ENCODE measurements around the gene MTNR1A. TPM values are rescaled to one million over a fixed set of nuclear protein-coding genes. Genes with fewer than 3 reads are reported as not detected.

MTNR1A gene
- total RNA-seq (1.9 TPM), polyA plus RNA-seq (not detected)

DNA sequence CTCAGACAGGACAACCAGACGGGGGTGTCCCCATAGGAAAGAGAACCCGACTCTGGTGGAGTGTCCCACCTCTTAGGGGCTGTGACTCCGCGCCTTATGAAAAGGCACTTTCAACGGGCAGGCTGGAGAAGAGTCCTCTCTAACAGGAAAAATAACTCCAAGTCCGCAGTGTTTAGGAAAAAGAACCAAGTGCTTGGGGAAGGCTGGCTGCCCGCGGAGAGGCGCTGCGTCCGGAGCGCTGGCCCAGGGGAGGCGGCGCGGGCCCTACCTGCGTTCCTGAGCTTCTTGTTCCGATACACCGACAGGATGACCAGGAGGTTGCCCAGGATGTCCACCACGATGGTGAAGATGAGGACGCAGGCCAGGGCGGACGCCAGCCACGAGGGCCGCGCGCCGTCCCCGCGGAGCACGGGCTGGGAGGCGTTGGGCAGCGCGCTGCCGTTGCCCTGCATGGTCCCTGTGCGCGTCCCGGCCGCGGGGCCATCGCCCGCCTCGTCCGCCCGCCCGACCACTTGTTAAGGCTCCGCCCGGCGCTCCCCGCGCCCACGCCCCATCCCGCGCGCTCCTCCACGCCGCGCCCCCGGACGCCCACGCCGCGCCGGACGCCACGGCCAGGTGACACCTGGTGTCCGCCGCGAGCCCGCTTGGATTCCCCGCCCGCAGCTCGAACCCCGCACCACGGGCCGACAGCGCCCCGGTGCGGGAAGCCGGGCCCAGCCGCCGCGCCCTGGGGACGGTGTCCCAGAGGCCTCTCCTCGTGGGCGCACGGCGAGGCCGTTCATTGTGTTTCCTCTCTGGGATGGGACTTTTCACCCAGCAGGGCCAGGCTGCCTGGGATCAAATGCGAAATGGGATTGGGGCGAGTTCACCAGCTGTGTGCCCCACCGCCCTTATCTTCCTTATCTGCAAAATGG lies at the start of gene MTNR1A:
MTNR1A (minus strand) TSS at position 654 of the 914 bp plus-strand sequence; CDS start at position 452, 202 bp downstream.
- Histone ChIP-seq H3K4me3 (ENCODE audit: low read depth, low read length) (no peak within 1 kb of the TSS), H3K27ac (ENCODE audit: low read depth) (no peak within 1 kb of the TSS), H3K4me1 (ENCODE audit: insufficient read depth) (no peaks in the 10 kb centered on the region), H3K36me3 (ENCODE audit: insufficient read depth) (no peaks in the 10 kb centered on the region)
- 3% methylated on average over 91 of the region's 91 CpGs for WGBS
- DNase-seq (ENCODE audit: extremely low spot score) = no peak

DNA sequence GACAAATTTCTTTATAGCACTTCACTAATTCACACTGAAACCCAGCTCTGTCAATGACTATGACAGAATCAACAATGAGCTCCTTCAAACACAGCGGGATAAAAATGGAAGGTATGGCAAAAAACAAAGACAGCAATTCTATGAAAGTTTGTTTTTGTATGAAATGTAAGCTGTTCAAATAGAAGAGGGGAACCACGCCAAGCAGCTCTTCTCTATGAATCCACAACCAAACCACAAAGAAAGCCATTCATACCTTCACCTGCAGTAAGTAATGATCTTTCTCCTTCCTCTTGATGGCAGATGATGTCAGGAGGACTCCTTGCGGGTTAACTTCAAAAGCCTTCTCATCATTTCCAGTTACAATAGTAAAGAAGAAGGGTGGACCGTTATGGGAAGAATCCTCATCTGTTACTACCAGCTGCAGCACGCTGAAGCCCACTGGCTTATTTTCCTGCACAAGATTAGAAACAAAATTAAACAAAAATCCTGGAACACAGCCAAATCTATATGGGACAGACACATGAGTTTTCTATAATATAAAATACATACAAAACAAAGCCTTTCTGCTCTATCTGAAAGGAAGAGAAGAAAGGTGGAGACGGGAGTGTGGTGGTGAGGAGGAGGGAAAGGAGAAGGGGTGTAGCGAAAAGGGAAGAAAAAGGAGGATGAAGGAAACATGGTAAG lies 48.9 kb upstream of the MTNR1A start:
- Histone ChIP-seq H3K36me3 (ENCODE audit: insufficient read depth) (peaks cover 6% of the 10 kb centered on the region), H3K4me1 (ENCODE audit: insufficient read depth) (no peaks in the 10 kb centered on the region), H3K4me3 (ENCODE audit: low read depth, low read length) (no peak overlapping the region), H3K27ac (ENCODE audit: low read depth) (no peak overlapping the region)
- DNase-seq (ENCODE audit: extremely low spot score) = no peak
- WGBS = 72% methylated on average over 7 of the region's 7 CpGs

DNA sequence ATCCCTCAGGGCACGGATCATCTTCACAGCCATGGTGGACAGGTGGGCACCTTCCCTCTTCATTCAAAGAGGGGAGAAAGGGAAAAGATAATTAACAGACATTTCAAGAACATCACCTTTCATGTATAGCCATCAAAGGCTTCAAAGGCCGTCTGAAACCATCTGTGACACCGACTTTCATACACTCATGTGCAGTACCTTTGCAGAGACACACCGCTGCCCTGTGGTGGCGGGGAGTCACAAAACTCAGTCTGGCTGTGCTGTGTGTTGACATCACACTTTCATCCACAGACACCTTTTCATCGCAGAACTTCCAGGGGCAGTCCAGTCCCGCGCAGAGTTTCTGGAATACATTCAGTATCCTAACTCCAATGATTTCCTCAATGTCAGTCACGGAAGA lies 47.6 kb upstream of the MTNR1A start:
- Histone ChIP-seq H3K27ac (ENCODE audit: low read depth) (no peak overlapping the region), H3K4me1 (ENCODE audit: insufficient read depth) (no peaks in the 10 kb centered on the region), H3K4me3 (ENCODE audit: low read depth, low read length) (no peak overlapping the region), H3K36me3 (ENCODE audit: insufficient read depth) (peaks cover 3% of the 10 kb centered on the region)
- 97% methylated on average over 9 of the region's 9 CpGs for WGBS
- no peak for DNase-seq (ENCODE audit: extremely low spot score)

DNA sequence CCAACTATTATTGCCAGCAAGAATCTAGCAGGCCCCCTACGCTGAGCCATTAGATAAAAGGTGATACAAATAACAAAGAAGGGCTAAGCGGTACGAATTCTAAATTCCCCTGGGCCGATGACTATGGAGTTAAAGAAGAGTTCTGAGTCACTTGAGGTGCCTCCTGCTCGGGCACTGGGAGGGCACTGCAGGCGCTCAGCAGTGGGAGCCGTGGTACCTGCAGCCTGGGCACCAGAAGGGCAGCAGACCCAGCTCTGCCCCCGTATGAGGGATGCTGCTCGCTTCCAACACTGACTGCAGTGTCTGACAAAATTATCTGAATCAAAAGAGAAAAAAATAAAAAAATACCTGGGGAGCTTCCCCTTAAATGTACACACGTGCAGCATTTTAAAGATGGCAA lies 44.1 kb upstream of the MTNR1A start:
- peaks cover 2% of the 10 kb centered on the region for H3K36me3 ChIP-seq (ENCODE audit: insufficient read depth)
- 93% methylated on average over 10 of the region's 10 CpGs for WGBS

DNA sequence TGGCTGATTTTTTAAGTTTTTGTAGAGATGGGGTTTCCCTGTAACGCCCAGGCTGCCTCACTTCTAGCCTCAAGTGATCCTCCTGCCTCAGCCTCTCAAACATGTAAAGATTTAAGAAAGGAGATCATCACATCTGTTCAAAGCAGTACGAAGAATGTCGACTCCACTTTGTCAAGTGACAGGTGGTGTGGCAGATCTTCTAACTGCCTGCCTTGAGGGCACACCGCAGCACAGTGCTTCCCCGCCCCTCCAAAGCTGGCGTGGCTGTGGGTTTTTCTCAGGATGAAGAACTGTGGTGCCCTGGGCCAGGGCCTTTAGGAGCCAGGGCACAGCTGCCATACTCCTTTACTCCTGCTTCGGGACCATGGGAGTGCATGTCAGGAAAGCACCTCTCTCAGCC lies 43.3 kb upstream of the MTNR1A start:
- WGBS = 96% methylated on average over 7 of the region's 7 CpGs
- Histone ChIP-seq H3K27ac (ENCODE audit: low read depth) (no peak overlapping the region), H3K4me3 (ENCODE audit: low read depth, low read length) (no peak overlapping the region), H3K4me1 (ENCODE audit: insufficient read depth) (no peaks in the 10 kb centered on the region), H3K36me3 (ENCODE audit: insufficient read depth) (peaks cover 2% of the 10 kb centered on the region)
- DNase-seq (ENCODE audit: extremely low spot score) = no peak

More for the DNA sequence above, 44.1 kb upstream of the MTNR1A start:
- Histone ChIP-seq H3K4me3 (ENCODE audit: low read depth, low read length) (no peak overlapping the region), H3K4me1 (ENCODE audit: insufficient read depth) (no peaks in the 10 kb centered on the region), H3K27ac (ENCODE audit: low read depth) (no peak overlapping the region)
- no peak for DNase-seq (ENCODE audit: extremely low spot score)

DNA sequence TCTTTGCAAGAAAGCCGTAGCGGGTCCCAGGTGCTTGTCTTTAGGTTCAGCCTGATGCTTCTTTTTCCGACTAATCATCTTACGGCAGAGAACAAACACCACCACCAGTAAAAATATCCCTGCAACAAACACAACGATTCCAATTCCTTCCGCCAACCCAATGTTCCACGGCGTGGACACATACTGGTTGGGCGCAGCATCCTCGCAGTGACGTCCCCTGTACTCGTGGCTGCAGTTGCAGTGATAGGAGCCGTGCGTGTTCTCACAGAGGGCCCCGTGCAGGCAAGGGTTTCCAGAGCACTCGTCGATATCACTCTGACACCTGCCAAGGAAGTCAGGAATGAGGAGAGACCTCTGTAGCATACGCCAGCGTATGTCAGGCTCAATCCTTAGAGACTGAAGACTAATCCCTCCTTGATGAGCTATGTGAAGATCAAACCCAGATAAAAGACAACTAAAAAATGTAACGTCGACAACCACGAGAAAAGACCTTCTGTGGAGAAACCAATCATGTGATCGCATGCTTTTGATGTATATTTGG lies 41.6 kb upstream of the MTNR1A start:
- no peak overlapping the region for H3K4me3 ChIP-seq (ENCODE audit: low read depth, low read length)
- DNase-seq (ENCODE audit: extremely low spot score) = no peak
- H3K27ac ChIP-seq (ENCODE audit: low read depth) = no peak overlapping the region
- no peaks in the 10 kb centered on the region for H3K4me1 ChIP-seq (ENCODE audit: insufficient read depth)
- peaks cover 2% of the 10 kb centered on the region for H3K36me3 ChIP-seq (ENCODE audit: insufficient read depth)
- WGBS = 92% methylated on average over 23 of the region's 23 CpGs

DNA sequence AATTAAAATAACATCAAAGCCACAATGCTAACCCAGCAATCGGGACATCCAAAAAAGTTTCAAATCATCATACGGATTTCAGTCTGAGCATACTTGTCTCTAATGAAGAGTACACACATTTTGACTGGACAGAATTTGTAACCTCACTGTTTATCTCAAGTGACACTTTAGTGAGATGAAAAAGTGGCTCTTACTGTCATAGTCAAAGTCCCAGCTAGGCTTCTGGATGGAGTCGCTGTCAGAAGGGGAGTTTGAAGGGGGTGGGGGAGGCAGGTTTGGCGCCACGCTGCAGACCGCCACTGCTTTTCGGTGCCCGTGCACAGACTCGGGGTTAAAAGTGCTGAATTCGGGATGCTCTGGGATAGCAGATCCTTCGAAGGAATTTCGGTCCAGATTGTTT lies 41.0 kb upstream of the MTNR1A start:
- H3K4me1 ChIP-seq (ENCODE audit: insufficient read depth) = no peaks in the 10 kb centered on the region
- peaks cover 2% of the 10 kb centered on the region for H3K36me3 ChIP-seq (ENCODE audit: insufficient read depth)
- H3K4me3 ChIP-seq (ENCODE audit: low read depth, low read length) = no peak overlapping the region
- 97% methylated on average over 12 of the region's 12 CpGs for WGBS
- H3K27ac ChIP-seq (ENCODE audit: low read depth) = no peak overlapping the region
- no peak for DNase-seq (ENCODE audit: extremely low spot score)

DNA sequence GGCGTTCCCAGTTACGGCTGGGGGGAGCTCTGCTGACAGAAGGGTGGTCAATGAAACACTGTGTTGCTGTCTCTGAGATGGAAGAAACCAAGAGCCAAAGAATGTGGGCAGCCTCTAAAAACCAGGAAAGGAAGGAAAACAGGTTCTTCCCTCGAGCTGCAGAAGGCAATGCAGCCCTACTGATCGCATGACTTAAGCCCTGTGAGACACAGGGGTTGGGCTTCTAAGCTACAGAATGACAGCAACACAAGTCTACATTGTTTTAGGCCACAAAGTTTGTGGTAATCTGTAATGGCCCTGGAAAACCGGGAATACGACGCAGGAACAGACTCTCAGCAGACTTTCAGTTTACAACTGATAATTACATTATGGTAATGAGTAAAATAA lies 38.2 kb upstream of the MTNR1A start:
- no peaks in the 10 kb centered on the region for H3K4me1 ChIP-seq (ENCODE audit: insufficient read depth)
- 81% methylated on average over 7 of the region's 7 CpGs for WGBS
- H3K36me3 ChIP-seq (ENCODE audit: insufficient read depth) = peaks cover 2% of the 10 kb centered on the region
- H3K27ac ChIP-seq (ENCODE audit: low read depth) = no peak overlapping the region
- no peak overlapping the region for H3K4me3 ChIP-seq (ENCODE audit: low read depth, low read length)
- DNase-seq (ENCODE audit: extremely low spot score) = no peak

DNA sequence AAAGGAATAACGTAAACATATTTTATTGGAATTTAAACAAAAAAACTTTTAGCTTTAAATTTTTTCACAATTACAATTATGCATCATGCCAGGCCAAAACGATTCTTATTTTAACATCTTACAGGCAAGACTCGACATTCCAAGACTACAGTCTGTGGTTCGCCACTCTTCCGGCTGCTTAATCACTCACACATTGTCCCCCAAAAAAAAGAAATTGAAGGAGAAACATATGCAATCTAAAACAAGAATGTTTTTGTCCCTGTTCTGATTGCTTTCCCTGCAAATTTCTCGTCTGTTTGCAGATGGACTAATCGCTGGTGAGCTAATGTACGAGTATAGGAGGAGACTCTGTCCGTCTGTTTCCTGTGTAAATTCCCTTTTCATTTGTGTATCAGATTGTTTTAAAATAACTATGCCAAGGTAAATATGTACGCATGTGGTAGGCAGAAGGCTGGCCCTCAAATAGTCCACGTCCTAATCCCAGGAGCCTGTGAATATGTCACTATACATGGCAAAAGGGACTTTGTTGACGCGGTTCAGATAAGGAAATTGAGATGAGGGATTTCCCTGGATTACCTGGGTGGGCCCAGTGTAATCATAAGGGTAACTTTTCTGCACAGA lies 37.7 kb upstream of the MTNR1A start:
- peaks cover 2% of the 10 kb centered on the region for H3K36me3 ChIP-seq (ENCODE audit: insufficient read depth)
- 89% methylated on average over 13 of the region's 13 CpGs for WGBS
- DNase-seq (ENCODE audit: extremely low spot score) = no peak
- H3K27ac ChIP-seq (ENCODE audit: low read depth) = no peak overlapping the region
- H3K4me3 ChIP-seq (ENCODE audit: low read depth, low read length) = no peak overlapping the region
- H3K4me1 ChIP-seq (ENCODE audit: insufficient read depth) = no peaks in the 10 kb centered on the region

DNA sequence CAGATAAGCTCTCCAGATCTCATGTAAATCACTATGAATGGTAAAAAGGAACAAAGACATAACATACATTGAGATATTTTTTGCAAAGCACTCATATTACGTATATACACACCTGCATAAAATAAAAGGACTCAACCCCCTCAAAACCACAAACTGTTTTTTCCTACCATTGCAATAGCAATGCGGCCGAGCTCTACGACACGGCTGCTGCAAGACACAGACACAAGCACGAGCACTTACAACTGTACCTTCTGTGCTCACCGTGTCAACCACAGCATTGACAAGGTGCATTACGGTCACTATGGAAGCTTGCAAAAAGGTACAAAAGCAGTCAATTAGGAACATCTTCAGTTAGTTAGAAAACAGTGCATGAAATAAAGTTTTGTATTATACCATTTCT lies 37.1 kb upstream of the MTNR1A start:
- WGBS = 94% methylated on average over 8 of the region's 8 CpGs
- DNase-seq (ENCODE audit: extremely low spot score) = no peak
- H3K4me3 ChIP-seq (ENCODE audit: low read depth, low read length) = no peak overlapping the region
- no peaks in the 10 kb centered on the region for H3K4me1 ChIP-seq (ENCODE audit: insufficient read depth)
- H3K27ac ChIP-seq (ENCODE audit: low read depth) = no peak overlapping the region
- H3K36me3 ChIP-seq (ENCODE audit: insufficient read depth) = peaks cover 2% of the 10 kb centered on the region

DNA sequence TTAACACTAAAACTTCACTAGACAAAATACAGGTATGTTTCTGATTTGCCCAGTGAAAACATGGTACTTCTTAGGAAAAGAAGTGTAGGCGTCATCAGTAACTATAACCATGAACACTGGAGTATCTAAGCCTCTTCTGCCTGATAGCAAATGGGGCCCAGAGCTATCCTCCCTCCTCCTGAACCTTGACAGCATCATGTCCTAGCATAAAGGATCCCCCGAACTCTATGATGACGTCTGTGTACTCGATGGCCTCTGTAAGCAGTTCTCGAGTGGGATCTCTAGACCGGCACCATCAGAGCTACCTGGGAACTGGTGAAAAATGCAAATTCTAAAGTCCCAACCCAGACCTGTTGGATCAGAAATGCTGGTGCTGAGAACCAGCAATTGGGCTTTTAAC lies 36.3 kb upstream of the MTNR1A start:
- WGBS = 85% methylated on average over 6 of the region's 6 CpGs
- no peaks in the 10 kb centered on the region for H3K4me1 ChIP-seq (ENCODE audit: insufficient read depth)
- H3K4me3 ChIP-seq (ENCODE audit: low read depth, low read length) = no peak overlapping the region
- no peak overlapping the region for H3K27ac ChIP-seq (ENCODE audit: low read depth)
- peaks cover 2% of the 10 kb centered on the region for H3K36me3 ChIP-seq (ENCODE audit: insufficient read depth)
- DNase-seq (ENCODE audit: extremely low spot score) = no peak

DNA sequence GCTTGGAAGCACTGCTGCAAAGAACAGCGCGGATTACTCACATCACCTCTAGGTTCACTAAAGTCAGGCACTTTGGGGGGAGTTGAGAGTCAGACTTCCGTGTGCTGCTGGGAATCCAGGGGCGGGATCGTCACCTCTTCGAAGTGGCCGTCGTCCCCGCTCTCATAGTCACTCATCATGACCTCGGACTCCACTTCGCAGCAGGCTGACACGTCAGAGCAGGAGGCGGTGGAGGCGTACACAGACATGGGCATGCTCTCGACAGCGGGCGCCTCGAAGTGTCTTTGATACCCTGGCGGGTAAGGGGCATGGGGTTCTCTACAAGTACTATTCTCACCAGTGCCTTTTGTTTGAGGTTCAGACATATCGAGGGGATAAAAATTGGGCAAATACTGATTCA lies 33.1 kb upstream of the MTNR1A start:
- no peak overlapping the region for H3K4me3 ChIP-seq (ENCODE audit: low read depth, low read length)
- no peaks in the 10 kb centered on the region for H3K4me1 ChIP-seq (ENCODE audit: insufficient read depth)
- 95% methylated on average over 20 of the region's 20 CpGs for WGBS
- DNase-seq (ENCODE audit: extremely low spot score) = no peak
- no peak overlapping the region for H3K27ac ChIP-seq (ENCODE audit: low read depth)
- peaks cover 2% of the 10 kb centered on the region for H3K36me3 ChIP-seq (ENCODE audit: insufficient read depth)

DNA sequence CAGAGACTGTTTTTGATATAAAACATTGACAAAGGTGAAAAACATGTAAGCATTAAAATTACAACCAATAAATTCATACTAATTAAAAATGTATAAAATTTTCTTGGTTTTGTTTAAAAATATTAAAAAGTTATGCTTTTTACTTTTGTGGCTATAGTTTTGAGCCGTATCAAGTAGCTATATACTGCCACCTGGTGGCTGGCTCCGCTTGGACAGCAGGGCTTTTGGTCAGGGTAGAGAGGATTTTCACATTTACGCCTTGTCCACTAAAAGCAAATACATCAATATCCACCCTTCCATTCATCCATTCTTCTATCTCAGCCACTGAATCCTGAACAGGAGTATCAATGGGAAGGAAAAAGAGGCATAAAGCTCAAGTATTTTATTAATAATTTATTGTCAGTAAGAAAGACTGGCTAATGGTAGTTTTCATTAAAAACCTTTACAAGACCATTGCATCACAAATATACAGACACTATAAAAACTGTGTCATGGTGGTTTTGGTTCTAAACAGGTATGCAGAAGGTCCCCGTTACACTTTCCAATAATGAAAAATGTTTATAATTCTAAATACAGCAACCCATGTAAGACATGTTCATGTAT lies 32.1 kb upstream of the MTNR1A start:
- H3K4me1 ChIP-seq (ENCODE audit: insufficient read depth) = no peaks in the 10 kb centered on the region
- DNase-seq (ENCODE audit: extremely low spot score) = no peak
- peaks cover 3% of the 10 kb centered on the region for H3K36me3 ChIP-seq (ENCODE audit: insufficient read depth)
- no peak overlapping the region for H3K4me3 ChIP-seq (ENCODE audit: low read depth, low read length)
- 32% methylated on average over 4 of the region's 4 CpGs for WGBS
- H3K27ac ChIP-seq (ENCODE audit: low read depth) = no peak overlapping the region

All from urinary bladder (tissue), 4 donors.